Measurements from ENCODE around the gene IL22RA2. TPM values are rescaled to one million over a fixed set of nuclear protein-coding genes. Genes with fewer than 3 reads are reported as not detected.

IL22RA2 gene
- total RNA-seq, 1 experiment from 2014 or later = not detected

DNA sequence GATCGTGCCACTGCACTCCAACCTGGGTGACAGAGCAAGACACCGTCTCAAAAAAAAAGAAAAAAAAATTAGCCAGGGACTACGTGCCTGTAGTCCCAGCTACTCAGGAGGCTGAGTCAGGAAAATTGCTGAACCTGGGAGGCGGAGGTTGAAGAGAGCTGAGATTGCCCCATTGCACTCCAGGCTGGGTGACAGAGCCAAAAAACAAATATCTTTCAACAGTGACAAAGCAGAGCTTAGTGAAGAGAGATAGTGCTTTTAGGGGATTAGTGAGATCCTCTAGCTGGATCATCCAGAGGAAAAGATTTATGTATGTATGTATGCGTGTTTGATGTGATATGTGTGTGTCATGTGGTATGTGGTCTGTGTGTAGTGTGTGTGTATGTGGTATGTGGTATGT lies 56.6 kb downstream of the IL22RA2 start:
- no peaks in the 10 kb centered on the region for H3K79me2 ChIP-seq (ENCODE audit: insufficient read depth, low read length)
- H2AK5ac ChIP-seq (ENCODE audit: insufficient read length, low read length) = no peak overlapping the region
- no peak overlapping the region for H3K9ac ChIP-seq (ENCODE audit: extremely low read depth, insufficient read length, low read length)
- 100% methylated on average over 1 of the region's 5 CpGs for WGBS (ENCODE audit: extremely low coverage, insufficient read length, low lambda C conversion rate)
- no peaks in the 10 kb centered on the region for H3K27me3 ChIP-seq (ENCODE audit: insufficient read depth, low read length)
- no peak overlapping the region; a peak in 1 of 7 replicates for H3K27ac Mint-ChIP-seq
- H3K27me3 Mint-ChIP-seq (ENCODE audit: low read depth) = peaks cover 2% of the 10 kb centered on the region; the same call in 1 of the 2 replicates
- H3K18ac ChIP-seq (ENCODE audit: insufficient read length, low read depth, low read length) = no peak overlapping the region
- no peak overlapping the region for H3K14ac ChIP-seq (ENCODE audit: insufficient read depth, low read length)
- no peaks in the 10 kb centered on the region for H3K4me1 ChIP-seq (ENCODE audit: insufficient read depth, low read length)
- no peak overlapping the region for H2BK12ac ChIP-seq (ENCODE audit: insufficient read length, low read depth, low read length)
- no peak overlapping the region for H4K5ac ChIP-seq (ENCODE audit: insufficient read length, low read depth, low read length)
- H3K4me3 Mint-ChIP-seq = no peak overlapping the region
- H3K79me1 ChIP-seq (ENCODE audit: insufficient read depth, low read depth, low read length, poor library complexity, severe bottlenecking) = no peaks in the 10 kb centered on the region
- H3K23ac ChIP-seq (ENCODE audit: insufficient read length, low read depth, low read length) = no peak overlapping the region
- H3K27ac ChIP-seq (ENCODE audit: insufficient read length, low read depth, low read length) = no peak overlapping the region
- no peak overlapping the region for H3T11ph ChIP-seq (ENCODE audit: low read length)
- no peak overlapping the region for H2BK5ac ChIP-seq (ENCODE audit: insufficient read length, low read length)
- no peaks in the 10 kb centered on the region for H4K20me1 ChIP-seq (ENCODE audit: control insufficient read depth, insufficient read depth, insufficient read length)
- no peak overlapping the region for H2BK20ac ChIP-seq (ENCODE audit: low read depth, low read length, poor library complexity, severe bottlenecking)
- H4K8ac ChIP-seq (replicated peaks; ENCODE audit: insufficient read length, low read depth, low read length) = no peak overlapping the region
- no peak for DNase-seq
- H3K36me3 Mint-ChIP-seq (ENCODE audit: insufficient read depth in 1 of 3, low read depth in 3 of 3) = peaks cover 18 to 41% (median 23%) of the 10 kb centered on the region in 3 experiments
- no peaks in the 10 kb centered on the region for H3K23me2 ChIP-seq (ENCODE audit: insufficient read length, low read depth, low read length, poor library complexity, severe bottlenecking)
- H3K56ac ChIP-seq (ENCODE audit: insufficient read length, low read depth, low read length) = no peak overlapping the region
- no peak overlapping the region for H2AFZ ChIP-seq (ENCODE audit: low read length)
- TF ChIP-seq, protein P1, sequence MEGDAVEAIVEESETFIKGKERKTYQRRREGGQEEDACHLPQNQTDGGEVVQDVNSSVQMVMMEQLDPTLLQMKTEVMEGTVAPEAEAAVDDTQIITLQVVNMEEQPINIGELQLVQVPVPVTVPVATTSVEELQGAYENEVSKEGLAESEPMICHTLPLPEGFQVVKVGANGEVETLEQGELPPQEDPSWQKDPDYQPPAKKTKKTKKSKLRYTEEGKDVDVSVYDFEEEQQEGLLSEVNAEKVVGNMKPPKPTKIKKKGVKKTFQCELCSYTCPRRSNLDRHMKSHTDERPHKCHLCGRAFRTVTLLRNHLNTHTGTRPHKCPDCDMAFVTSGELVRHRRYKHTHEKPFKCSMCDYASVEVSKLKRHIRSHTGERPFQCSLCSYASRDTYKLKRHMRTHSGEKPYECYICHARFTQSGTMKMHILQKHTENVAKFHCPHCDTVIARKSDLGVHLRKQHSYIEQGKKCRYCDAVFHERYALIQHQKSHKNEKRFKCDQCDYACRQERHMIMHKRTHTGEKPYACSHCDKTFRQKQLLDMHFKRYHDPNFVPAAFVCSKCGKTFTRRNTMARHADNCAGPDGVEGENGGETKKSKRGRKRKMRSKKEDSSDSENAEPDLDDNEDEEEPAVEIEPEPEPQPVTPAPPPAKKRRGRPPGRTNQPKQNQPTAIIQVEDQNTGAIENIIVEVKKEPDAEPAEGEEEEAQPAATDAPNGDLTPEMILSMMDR (conservative IDR thresholded peaks at IDR 0.05) = no peak
- no peak overlapping the region for H2BK120ac ChIP-seq (ENCODE audit: low read depth, low read length, poor library complexity, severe bottlenecking)
- peaks cover 8 to 11% of the 10 kb centered on the region in 2 experiments for H3K4me1 Mint-ChIP-seq
- H3K4me2 ChIP-seq (ENCODE audit: insufficient read depth, insufficient read length, low read length) = no peak overlapping the region
- peaks cover 36 to 40% of the 10 kb centered on the region in 2 experiments for H3K9me3 Mint-ChIP-seq
- no peak overlapping the region for H3K4ac ChIP-seq (ENCODE audit: low read depth, low read length)
- peaks cover 17% of the 10 kb centered on the region for H3K9me3 ChIP-seq (ENCODE audit: control insufficient read depth, low read depth, low read length)
- no peak overlapping the region for H2BK15ac ChIP-seq (ENCODE audit: low read depth, low read length)
- no peak overlapping the region for H4K91ac ChIP-seq (ENCODE audit: insufficient read length, low read depth, low read length)
